Measurements from ENCODE around the gene CCDC18. TPM values are rescaled to one million over a fixed set of nuclear protein-coding genes. Genes with fewer than 3 reads are reported as not detected.

Gene CCDC18
- total RNA-seq, 1 donor from 2014 or later: 3.4 TPM

DNA sequence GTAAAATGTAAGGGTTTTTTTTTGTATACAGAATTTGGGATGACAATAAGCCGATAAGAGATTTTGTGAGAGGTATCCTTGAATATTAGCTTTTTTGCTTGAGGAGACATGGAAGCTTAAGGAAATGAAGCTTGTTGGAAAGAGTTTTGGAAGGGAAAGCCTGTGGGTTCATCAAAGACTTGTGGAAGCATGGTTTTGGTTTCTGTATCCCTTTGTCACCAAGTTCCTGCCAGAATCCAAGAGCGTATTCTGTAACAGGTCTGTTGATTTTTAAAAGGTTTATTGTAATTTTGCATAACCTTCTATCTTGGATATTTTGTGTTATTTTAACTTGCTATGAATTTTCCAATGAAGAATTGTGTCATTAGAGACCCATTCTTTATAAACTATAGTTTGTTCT is 38.4 kb upstream of the CCDC18 start:
- no peak overlapping the region for H3K4me3 ChIP-seq (ENCODE audit: low read depth, low read length)
- H3K27me3 ChIP-seq (ENCODE audit: control insufficient read depth, insufficient read depth, low read length): no peaks in the 10 kb centered on the region
- FAIRE-seq (no peak), DNase-seq (ENCODE audit: low read depth) (no peak)
- TF ChIP-seq, protein P1, sequence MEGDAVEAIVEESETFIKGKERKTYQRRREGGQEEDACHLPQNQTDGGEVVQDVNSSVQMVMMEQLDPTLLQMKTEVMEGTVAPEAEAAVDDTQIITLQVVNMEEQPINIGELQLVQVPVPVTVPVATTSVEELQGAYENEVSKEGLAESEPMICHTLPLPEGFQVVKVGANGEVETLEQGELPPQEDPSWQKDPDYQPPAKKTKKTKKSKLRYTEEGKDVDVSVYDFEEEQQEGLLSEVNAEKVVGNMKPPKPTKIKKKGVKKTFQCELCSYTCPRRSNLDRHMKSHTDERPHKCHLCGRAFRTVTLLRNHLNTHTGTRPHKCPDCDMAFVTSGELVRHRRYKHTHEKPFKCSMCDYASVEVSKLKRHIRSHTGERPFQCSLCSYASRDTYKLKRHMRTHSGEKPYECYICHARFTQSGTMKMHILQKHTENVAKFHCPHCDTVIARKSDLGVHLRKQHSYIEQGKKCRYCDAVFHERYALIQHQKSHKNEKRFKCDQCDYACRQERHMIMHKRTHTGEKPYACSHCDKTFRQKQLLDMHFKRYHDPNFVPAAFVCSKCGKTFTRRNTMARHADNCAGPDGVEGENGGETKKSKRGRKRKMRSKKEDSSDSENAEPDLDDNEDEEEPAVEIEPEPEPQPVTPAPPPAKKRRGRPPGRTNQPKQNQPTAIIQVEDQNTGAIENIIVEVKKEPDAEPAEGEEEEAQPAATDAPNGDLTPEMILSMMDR (IDR thresholded peaks at IDR 0.05; ENCODE audit: insufficient read depth, low read length, severe bottlenecking): no peak
- H3K36me3 ChIP-seq (ENCODE audit: control insufficient read depth, insufficient read depth, low read length): peaks cover 2% of the 10 kb centered on the region

- Histone ChIP-seq H3K4me3 (ENCODE audit: low read depth, low read length) (no peak overlapping the region), H3K36me3 (ENCODE audit: control insufficient read depth, insufficient read depth, low read length) (no peaks in the 10 kb centered on the region), H3K27me3 (ENCODE audit: control insufficient read depth, insufficient read depth, low read length) (no peaks in the 10 kb centered on the region)
- DNase-seq (ENCODE audit: low read depth): peak; percentile 54
- TF ChIP-seq, protein P1 (IDR thresholded peaks at IDR 0.05; ENCODE audit: insufficient read depth, low read length, severe bottlenecking): no peak
- no peak for FAIRE-seq
Measured at GRCh38 chr1:93143136-93143535, 37.4 kb upstream of the CCDC18 start.

GRCh38 chr1:93143769-93144168 is 36.8 kb upstream of the CCDC18 start:
- no peaks in the 10 kb centered on the region for H3K27me3 ChIP-seq (ENCODE audit: control insufficient read depth, insufficient read depth, low read length)
- DNase-seq (ENCODE audit: low read depth): no peak
- TF ChIP-seq, protein P1 (IDR thresholded peaks at IDR 0.05; ENCODE audit: insufficient read depth, low read length, severe bottlenecking): no peak
- H3K4me3 ChIP-seq (ENCODE audit: low read depth, low read length): no peak overlapping the region
- no peak for FAIRE-seq
- no peaks in the 10 kb centered on the region for H3K36me3 ChIP-seq (ENCODE audit: control insufficient read depth, insufficient read depth, low read length)

GRCh38 chr1:93148001-93148400 is 32.5 kb upstream of the CCDC18 start:
- TF ChIP-seq, protein P1 (IDR thresholded peaks at IDR 0.05; ENCODE audit: insufficient read depth, low read length, severe bottlenecking): no peak
- FAIRE-seq (no peak), DNase-seq (ENCODE audit: low read depth) (no peak)
- H3K27me3 ChIP-seq (ENCODE audit: control insufficient read depth, insufficient read depth, low read length): no peaks in the 10 kb centered on the region
- no peak overlapping the region for H3K4me3 ChIP-seq (ENCODE audit: low read depth, low read length)
- H3K36me3 ChIP-seq (ENCODE audit: control insufficient read depth, insufficient read depth, low read length): peaks cover 1% of the 10 kb centered on the region

- Histone ChIP-seq H3K36me3 (ENCODE audit: control insufficient read depth, insufficient read depth, low read length) (peaks cover 3% of the 10 kb centered on the region), H3K27me3 (ENCODE audit: control insufficient read depth, insufficient read depth, low read length) (no peaks in the 10 kb centered on the region), H3K4me3 (ENCODE audit: low read depth, low read length) (no peak overlapping the region)
- no peak for FAIRE-seq
- TF ChIP-seq, protein P1 (IDR thresholded peaks at IDR 0.05; ENCODE audit: insufficient read depth, low read length, severe bottlenecking): no peak
- DNase-seq (ENCODE audit: low read depth): no peak
Measured at GRCh38 chr1:93150729-93151128, 29.8 kb upstream of the CCDC18 start.

DNA sequence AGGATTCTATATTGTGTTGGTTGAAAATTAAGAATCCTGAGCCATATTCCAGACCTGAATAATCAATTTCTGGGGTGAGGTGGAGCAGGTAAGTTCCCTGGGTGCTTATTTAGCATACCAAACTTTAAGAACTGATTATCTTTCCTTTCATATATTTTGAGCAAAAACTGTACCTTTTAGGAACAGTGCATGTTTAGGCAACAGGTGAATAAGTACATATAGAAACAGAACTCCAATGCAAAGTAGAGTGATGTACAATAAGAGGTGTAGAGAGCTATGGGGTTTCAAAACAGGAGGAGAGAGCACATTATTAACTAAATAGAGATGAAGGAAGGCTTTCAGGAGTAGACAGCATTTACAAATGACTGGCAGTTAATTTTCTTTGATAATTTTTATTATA is 29.1 kb upstream of the CCDC18 start:
- TF ChIP-seq, protein P1 (IDR thresholded peaks at IDR 0.05; ENCODE audit: insufficient read depth, low read length, severe bottlenecking): no peak
- Histone ChIP-seq H3K4me3 (ENCODE audit: low read depth, low read length) (no peak overlapping the region), H3K36me3 (ENCODE audit: control insufficient read depth, insufficient read depth, low read length) (peaks cover 3% of the 10 kb centered on the region), H3K27me3 (ENCODE audit: control insufficient read depth, insufficient read depth, low read length) (no peaks in the 10 kb centered on the region)
- DNase-seq (ENCODE audit: low read depth) (no peak), FAIRE-seq (no peak)
